D721Med (cell line): ENCODE measurements around the gene TRPM3.

Experiments used
- DNase-seq: peaks from one replicate; pipeline ENCODE4 v3.0.0; 2011; ENCODE audit warnings: low spot score; ENCODE audit not compliant: insufficient read length
- FAIRE-seq: peaks from 2 replicates; lab custom pipeline; 2011; peaks lifted over from hg19 to GRCh38; lab: Jason Lieb, UNC
- TF ChIP-seq, protein P1 (sequence below): IDR thresholded peaks from 2 replicates; pipeline ENCODE4 v1.5.1; 2012; ENCODE audit warnings: mild to moderate bottlenecking, control low read depth; ENCODE audit not compliant: insufficient read depth; ENCODE audit errors: missing control alignments

Gene TRPM3

DNA sequence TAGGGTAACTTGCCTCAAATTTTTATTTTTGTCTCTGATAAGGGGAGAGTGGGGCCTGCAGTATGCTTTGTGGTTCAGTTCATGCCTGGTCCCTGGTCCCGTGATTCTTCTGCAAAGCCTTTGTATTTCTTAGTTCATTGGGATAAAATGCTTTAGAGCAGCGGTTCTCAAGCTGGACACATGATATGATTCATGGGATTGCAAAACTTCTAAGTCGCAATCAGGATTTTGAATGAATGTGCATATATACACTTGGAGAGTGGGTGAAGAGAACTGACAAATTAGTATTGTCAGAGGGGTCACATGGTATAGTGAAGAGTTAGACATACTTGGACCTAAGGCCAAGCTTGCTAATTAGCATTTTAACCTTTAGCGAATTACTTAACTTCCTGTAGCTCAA lies 441.6 kb downstream of the TRPM3 start:
- TF ChIP-seq, protein P1, sequence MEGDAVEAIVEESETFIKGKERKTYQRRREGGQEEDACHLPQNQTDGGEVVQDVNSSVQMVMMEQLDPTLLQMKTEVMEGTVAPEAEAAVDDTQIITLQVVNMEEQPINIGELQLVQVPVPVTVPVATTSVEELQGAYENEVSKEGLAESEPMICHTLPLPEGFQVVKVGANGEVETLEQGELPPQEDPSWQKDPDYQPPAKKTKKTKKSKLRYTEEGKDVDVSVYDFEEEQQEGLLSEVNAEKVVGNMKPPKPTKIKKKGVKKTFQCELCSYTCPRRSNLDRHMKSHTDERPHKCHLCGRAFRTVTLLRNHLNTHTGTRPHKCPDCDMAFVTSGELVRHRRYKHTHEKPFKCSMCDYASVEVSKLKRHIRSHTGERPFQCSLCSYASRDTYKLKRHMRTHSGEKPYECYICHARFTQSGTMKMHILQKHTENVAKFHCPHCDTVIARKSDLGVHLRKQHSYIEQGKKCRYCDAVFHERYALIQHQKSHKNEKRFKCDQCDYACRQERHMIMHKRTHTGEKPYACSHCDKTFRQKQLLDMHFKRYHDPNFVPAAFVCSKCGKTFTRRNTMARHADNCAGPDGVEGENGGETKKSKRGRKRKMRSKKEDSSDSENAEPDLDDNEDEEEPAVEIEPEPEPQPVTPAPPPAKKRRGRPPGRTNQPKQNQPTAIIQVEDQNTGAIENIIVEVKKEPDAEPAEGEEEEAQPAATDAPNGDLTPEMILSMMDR, result no peak
- FAIRE-seq (no peak), DNase-seq (no peak)

DNA sequence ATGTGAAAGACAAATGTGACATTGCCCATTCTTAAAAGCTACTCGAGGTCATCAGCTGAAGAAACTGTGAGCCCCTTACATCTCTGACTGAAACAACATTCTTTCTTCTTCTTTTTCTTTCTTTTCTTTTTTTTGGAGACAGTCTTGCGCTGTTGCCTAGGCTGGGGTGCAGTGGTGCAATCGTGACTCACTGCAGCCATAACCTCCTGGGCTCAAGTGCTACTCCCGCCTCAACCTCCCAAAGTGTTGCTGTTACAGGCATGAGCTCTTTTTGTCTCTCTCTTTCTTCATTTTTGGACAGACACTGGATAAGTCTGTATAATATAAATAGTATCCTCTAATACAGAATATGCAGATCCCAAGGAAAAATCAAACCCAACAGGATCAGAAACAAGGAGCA lies 443.3 kb downstream of the TRPM3 start:
- TF ChIP-seq, protein P1, result no peak
- FAIRE-seq, result no peak
- no peak for DNase-seq

DNA sequence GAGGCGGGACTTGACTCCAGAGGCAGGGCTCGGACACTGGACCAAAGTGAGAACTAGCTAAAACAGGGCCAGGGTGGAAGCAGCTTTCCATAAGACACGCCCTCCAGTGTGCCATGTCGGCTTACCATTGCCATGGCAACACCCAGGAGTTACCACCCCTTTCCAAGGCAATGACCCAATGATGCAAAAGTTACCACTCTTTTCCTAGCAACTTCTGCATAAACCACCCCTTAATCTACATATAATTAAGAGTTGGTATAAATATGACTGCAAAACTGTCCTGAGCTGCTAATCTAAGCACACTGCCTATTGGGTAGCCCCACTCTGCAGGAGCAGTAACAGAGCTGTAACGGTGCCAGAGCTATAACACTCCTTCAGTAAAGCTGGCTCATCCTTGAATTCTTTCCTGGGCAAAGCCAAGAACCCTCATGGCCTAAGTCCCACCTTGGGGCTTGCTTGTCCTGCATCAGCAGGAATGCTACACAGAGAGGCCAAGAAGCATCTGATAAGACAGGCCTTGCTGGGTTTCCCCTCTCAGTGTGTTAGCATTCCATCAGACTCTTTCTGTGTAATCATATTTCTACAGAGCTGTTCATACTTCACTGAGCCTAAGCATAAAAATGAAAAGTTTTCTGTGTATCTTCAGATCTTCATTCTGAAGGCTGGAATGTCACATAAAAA lies 444.2 kb downstream of the TRPM3 start:
- TF ChIP-seq, protein P1, result no peak
- no peak for DNase-seq
- FAIRE-seq, result no peak

DNA sequence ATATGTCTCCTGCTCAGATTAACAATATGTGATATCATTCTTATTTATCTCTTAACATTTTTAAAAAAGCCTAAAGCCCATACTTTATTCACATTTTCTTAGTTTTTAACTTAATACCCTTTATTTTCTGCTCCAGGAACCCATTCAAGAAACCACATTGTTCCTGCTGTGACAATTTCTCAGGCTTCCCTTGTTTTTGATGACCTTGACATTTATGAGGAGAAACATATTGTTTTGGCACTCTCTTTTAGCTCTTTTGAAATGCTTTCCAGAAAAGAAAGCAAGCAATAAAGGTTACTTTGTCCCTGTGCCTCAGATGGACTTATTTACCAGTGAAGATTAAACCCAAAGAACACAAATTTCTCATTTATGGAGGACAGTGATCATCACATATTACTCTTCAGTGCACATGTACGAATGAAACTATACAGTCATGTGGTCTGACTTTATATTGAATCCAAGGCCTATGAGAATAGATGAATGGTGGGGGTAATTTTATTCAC lies 445.5 kb downstream of the TRPM3 start:
- DNase-seq (no peak), FAIRE-seq (no peak)
- TF ChIP-seq, protein P1, result no peak

DNA sequence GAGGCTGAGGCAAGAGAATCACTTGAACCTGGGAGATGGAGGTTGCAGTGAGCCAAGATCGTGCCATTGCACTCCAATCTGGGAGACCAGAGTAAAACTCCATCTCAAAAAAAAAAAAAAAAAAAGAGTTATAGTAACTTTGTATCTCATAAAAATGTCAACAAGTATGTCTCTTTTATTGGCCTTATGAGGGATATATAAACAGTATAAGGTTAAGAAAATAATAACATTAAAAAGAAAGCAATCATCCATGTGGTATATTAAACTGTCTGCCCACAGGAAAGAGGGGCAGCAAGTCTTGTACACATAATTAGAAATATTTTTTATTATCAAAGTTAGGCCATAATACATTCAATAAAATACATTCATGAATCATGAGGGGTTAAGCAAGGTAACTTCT lies 447.6 kb downstream of the TRPM3 start:
- TF ChIP-seq, protein P1, result no peak
- FAIRE-seq (no peak), DNase-seq (no peak)

DNA sequence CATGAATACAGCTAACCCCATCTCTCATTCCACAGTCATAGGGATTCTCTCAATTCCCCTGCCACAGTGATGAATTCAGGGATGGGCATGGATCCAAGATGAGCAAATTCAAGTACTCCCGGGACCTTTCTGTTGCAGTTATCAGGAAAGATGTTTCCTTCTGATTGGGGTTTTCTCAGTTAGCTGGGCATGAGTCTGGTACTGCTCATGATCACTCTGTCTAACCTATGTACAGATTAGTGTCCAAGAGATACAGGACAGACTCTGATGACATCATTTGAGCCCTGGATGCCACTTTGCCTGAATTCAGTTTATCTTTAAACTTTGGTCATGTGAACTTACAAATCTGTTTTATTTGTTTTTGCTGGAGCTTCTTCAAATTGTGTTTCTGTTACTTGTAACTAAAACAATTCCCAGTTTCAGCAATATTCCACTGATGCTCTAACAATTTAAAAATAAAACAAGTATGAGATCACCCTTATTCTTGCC lies 449.2 kb downstream of the TRPM3 start:
- DNase-seq (no peak), FAIRE-seq (no peak)
- TF ChIP-seq, protein P1, result no peak

DNA sequence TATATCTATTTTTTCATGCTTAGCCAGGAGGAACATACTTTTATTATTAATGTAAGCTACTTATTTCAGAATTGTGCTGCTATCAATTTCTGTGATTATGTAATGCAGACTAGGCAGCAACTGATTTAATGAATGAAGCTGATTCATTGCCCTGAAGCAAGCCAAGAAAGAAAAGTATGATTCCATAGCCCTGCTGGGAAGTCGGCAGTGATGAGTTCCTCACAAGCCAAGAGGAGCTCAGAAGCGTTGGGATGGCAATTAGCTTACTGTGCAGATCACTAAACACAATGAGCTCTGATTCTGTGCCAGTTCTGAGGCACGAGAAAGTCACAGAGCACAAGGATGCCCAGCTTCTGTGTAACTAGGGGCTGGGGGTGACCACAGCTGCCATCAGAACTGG lies 452.7 kb downstream of the TRPM3 start:
- no peak for FAIRE-seq
- DNase-seq, result no peak

More for the DNA sequence above, 452.7 kb downstream of the TRPM3 start:
- TF ChIP-seq, protein P1, result no peak
